HG03135 (cell line): Measurements from ENCODE around the gene SCT.
"Not testable (repeated sequence)": the region's sequence is repeated elsewhere in the genome, so short reads cannot be mapped to it uniquely, and the experiment has no call there.

Source experiments
- ATAC-seq: cut with Tn5 transposase; IDR thresholded peaks from one replicate; pipeline ENCODE4 v1.9.1; 2021; ENCODE audit warnings: mild to moderate bottlenecking, moderate library complexity; ENCODE audit not compliant: unreplicated experiment

SCT gene

DNA sequence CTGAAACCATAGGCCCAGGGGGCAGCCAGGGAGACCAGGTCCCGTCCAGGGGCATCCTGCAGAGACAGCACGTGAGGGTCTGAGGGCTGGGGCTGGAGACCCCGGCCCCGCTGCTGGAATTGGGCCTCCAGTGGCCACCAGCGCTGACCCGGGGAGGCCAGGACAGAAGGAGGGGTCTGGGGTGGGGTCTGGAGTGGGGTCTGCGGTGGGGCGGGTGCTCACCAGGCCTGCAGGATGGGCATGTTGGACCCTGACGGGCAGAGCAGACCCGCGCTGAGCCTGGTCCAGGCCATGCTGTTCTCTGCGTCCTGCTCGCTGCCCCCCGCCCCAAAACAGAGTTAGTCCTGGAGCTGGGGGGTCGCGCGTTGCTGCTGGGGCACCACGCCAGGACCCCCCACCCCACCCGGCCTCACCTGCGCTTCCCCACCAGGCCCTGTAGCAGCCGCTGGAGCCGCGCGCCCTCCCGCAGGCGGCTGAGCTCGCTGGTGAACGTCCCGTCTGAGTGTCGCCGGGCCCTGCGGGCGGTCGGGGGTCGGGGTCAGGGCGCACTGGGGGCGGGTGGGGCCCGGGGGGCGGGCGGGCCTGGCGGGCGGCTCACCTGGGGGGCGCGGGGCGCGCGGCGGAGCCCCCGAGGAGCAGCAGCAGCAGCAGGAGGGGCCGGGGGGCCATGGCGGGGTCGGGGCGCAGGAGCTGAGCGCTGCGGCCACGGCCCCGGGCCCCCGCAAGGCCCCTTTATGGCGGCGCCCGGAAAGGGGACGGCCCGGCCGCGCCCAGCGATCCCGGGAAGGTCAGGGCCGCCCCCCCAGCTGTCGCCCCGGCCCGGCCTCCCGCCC, at the start of gene SCT:
Gene SCT (minus strand): TSS at position 707 of the 833 bp plus-strand sequence. CDS start 38 bp downstream, at position 669.
- ATAC-seq, result no peak

DNA sequence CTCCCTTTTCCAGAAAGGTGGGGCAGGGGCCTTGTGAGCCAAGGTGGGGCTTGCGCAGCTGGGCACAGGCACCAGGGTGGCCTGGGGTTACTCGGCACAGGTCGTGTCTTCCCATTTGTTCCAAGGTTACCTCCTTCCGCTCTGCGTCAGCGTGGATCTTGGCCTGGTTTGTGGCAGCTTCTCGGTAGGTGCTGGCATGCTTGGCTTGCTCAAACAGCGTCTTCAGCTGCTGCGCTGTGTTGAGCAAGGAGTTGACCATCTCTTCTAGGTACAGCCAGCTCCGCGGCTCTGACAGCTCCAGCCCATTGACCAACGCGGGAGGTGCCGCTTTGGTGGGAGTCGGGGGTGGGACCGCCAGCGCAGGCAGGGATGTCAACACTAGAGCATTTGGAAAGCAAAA, 47.4 kb upstream of the SCT start:
- ATAC-seq, result no peak

GRCh38 chr11:673866-674265, 46.9 kb upstream of the SCT start:
- no peak for ATAC-seq

DNA sequence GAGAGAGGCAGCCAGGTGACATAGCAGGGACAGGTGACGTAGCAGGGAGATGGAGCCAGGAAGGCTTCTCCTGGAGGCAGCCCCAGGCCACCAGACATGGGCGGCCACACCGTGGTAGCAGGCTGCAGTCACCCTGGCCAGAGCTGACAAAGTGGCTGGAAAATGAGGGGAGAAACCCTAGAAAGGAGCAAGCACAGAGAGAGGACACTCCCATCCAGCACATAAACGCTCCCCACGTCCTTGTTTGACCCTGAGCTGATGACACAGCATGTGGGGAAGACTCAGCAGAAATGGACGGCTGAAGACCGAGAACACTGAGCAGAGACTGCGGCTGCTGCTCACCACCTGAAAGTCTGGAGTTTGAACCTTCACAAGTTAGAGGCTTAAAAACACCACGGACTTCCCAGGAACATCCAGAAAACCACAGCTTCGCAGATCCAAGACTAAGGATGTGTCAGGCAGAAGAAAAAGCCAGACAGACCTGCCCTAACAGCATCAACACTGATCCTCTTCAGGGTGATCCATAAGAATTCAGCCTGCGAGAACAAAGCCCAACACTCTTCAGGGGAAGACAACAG, 38.8 kb upstream of the SCT start:
- no peak for ATAC-seq

GRCh38 chr11:665062-665703, 38.2 kb upstream of the SCT start:
- ATAC-seq, result no peak

DNA sequence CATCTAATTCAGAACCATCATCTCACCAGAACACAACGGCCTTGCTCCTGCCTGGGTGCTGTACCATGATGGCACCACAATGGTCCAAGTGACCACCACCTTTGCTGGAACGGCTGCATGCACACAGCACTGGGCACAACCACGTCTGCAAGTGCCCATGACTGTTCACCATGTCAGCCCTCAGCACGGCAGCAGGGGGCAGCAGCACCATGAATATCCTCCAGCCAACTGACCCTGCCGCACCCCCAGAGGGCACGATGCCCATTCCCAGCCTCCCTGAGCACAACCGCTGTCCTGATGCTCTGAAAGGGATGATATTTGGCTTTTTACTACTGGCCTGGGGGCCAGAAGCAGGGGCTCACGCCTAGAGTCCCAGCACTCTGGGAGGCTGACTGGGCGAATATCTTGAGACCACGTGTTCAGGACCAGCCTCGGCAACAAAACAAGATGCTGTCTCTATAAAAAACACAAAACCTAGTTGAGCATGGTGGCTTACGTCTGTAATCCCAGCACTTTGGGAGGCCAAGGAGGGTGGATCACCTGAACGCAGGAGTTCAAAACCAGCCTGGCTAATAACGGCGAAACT, 35.8 kb upstream of the SCT start:
- no peak for ATAC-seq

GRCh38 chr11:660681-661444, 33.9 kb upstream of the SCT start:
- ATAC-seq, result no peak

DNA sequence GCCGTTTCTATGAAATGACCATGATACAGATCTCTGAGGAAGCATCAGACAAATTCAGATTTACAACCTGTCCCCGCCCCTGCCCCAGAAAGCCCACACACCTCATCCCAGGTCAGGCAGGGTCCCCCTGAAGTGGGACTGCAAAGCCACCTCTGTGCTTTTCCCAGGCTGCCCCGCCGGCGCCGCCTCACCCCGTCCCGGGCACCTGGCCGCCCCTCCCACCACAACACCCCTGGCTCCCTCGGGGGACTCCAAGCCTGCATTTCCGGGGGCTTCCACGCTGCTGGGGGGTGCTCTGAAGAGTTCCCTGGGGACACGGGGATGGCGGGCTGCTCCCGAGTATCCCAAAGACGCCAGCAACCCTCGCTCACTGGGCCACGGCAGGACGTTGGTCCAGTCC, 33.3 kb upstream of the SCT start:
- ATAC-seq, result no peak

- ATAC-seq, result no peak
Observed at GRCh38 chr11:659532-660085, 32.6 kb upstream of the SCT start.

DNA sequence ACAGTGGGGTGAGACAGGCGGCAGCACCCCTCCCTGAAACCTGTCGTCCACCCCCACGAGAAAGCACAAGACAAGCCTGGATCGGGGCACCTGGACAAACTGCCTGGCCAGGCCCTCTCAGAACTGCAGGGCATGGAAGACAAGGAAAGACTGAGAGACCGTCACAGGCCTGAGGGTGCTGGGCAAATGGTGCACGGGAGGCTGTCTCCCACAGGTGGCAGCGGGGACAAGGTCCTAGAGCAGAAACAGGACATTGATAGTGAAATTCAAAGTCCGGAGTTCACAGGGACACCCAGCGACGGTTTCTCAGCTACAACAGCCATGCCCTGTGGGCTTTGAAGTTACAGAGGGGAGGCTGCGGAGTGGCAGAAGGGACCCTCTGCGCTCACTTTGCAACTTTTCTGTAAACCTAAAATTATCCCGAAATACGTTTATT, 30.7 kb upstream of the SCT start:
- no peak for ATAC-seq

DNA sequence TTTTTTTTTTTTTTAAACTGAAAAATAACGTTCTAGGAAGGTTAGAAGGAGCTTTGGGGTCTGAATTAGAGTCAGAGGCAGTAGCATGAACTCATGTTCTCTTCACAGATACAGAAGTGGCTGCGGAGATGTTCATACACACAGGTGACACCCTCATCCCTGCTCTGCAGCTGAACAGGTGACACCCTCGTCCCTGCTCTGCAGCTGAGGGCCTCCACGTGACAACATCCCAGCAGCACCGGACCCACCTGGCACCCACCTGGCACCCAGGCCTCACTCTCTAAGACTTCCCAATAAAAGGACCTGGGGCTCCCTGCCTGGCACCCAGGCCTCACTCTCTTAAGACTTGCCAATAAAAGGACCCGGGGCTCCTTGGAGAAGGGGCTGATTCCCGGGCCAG, 29.9 kb upstream of the SCT start:
- ATAC-seq, result no peak

GRCh38 chr11:656426-656825, 29.4 kb upstream of the SCT start:
- ATAC-seq, result no peak

DNA sequence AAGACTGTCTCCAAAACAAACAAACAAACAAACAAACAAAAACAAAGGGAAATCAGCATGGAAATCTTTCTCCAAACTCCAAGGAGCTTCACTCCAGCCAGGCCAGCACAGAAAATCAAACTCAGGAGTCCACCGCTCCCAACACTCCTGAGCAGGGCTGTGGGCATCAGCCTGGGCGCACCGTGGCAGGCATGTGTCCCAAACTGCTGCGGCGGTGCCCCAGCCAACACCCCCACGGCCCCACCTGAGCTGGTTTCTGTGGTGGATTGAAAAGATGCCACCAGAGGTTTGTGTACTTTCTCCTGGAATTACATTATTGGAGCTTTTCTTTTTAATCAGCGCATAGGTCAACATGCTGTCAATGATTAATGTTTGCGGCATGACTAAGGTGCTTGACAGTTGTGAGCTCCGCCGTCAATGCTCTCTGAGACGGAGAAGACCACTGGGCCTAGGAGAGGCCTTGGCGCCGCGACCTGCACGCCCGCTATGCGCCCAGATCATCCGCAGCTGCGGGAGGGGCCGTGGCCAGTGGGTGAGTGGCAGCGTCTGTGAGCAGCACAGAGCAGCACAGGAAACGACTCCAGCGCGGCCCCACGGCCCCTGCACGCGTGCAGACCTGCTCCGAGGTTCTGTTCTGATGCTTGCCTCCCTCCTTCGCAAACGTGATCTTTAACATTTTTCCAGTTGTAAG, 28.2 kb upstream of the SCT start:
- ATAC-seq, result no peak

DNA sequence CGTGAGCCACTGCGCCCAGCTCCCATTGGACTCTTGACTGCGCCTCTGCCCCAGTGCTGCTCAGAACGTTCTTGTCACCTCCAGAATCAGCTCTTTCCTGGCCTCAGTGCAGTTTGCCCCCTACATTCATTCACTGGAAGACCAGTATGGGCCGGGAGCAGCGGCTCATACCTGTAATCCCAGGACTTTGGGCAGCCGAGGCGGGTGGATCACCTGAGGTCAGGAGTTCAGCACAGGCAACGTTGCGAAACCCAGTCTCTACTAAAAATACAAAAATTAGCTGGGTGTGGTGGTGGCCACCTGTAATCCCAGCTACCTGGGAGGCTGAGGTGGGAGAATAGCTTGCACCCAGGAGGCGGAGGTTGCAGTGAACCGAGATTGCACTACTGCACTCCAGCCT, 27.5 kb upstream of the SCT start:
- ATAC-seq, result not testable (repeated sequence)

DNA sequence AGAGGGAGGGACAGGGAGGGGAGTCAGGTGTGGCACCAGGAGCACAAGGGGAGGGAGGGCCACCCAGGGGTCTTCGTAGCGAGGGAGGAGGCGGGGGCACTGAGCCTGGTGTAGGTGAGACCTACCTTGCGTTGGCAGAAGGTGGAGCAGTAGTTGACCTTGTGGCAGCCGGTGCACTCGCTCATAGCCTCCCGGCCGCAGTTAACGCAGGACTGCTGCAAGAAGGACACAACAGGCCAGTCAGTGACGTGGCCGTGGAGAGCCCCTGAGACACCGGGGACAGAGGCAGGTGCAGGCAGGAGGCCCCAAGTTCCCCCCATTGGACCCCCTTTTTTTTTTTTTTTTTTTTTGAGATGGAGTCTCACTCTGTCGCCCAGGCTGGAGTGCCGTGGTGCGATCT, 26.9 kb upstream of the SCT start:
- no peak for ATAC-seq

DNA sequence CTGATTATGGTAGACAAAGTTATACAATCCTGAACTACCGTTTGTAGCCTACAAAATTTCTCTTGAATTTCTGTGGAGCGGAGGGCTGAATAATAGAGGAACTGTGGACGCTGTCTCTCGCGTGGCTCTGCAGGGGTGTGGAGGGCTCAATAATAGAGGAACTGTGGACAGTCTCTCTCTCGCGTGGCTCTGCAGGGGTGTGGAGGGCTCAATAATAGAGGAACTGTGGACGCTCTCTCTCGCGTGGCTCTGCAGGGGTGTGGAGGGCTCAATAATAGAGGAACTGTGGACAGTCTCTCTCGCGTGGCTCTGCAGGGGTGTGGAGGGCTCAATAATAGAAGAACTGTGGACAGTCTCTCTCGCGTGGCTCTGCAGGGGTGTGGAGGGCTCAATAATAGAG, 26.2 kb upstream of the SCT start:
- ATAC-seq, result not testable (repeated sequence)

DNA sequence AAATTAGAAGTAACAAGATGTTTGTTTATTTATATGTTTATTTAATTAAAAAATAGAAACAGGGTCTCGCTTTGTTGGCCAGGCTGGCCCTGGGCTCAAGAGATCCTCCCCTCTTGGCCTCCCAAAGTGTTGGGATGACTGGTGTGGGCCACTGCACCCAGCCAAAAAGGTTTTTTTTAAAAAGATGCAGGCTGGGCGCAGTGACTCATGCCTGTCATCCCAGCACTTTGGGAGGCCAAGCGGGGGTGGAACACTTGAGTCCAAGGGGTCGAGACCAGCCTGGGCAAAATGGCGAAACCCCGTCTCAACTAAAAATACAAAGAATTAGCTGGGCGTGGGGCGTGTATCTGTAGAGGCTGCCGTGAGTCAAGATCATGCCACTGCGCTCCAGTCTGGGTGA, 23.5 kb upstream of the SCT start:
- ATAC-seq, result no peak

GRCh38 chr11:647672-648158, 20.7 kb upstream of the SCT start:
- ATAC-seq, result not testable (repeated sequence)

DNA sequence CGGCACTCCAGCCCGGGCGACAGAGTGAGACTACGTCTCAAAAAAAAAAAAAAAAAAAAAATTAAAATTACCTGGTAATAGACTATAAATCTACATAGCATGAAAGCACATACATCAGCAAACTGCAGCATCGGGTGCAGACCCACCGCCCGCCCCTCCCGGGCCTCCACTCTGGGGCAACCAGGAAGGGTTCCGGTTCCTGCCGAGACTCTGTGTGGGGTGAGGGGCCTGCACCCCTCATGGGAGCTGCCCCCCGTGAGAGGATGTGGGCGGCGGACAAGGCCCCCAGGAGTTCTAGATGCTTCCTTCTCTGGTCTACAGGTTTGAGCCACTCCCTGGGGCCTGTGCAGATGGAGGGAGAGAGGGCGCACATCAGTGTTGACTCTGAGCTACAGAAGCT, 19.2 kb upstream of the SCT start:
- no peak for ATAC-seq

- ATAC-seq, result no peak
Observed at GRCh38 chr11:645536-645935, 18.6 kb upstream of the SCT start.
